H1 (cell line): ENCODE data around the gene STX7. TPM values are rescaled to one million over a fixed set of nuclear protein-coding genes. Genes with fewer than 3 reads are reported as not detected.

Source experiments
- polyA plus RNA-seq, 7 experiments: library from polyadenylated mRNA; depleted of rRNA in 3 of 7; stranded (reverse) in 5 of 7; unstranded in 2 of 7; fragments of >200 nt in 5 of 7; fragments of 200-250 nt in 2 of 7; gene quantifications; 1 replicate in 5 of 7; 2 replicates in 1 of 7; 4 replicates in 1 of 7; pipeline versions ENCODE4 v1.2.1 to v1.2.3, GENCODE V29; 2011 to 2013; ENCODE audit warnings: missing spikeins in 2 of 7, mixed read lengths in 2 of 7
- total RNA-seq: library from RNA; stranded (reverse); fragmentation: NEBNext Ultra II Directional; extraction: Animal tissue kit (Norgen Biotek cat#: 25700); gene quantifications from 2 replicates; pipeline ENCODE4 v1.2.1, GENCODE V29; 2021
- TF ChIP-seq, protein P1 (sequence below): IDR thresholded peaks from 2 replicates; pipeline ENCODE4 v1.6.1; 2011; ENCODE audit warnings: low read length, improper control_type of control experiment

Gene STX7
- total and polyA plus RNA-seq, 2 of the 8 experiments (the other 6 are each of a cell fraction or from before 2014, with no cell fraction given): 5.7 to 27.9 TPM

DNA sequence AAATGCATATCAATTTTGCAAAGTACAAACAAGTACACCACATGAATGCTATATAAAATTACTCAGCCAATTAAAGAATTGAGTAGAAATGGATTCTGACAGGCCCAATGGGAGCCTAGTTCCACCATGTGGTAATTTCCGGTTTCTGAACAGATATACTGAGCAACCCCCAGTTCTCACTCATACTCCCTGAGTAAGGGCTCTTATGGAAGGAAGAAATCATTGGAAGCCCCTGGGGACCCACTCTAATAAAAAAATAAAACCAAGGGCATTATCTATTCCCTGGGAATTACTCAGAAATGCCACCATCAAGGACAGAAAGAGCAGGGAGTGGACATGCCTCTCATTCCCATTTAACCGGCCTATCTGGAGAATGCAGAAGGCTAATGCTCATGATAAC lies 34.6 kb downstream of the STX7 start (continued):
- TF ChIP-seq, protein P1, sequence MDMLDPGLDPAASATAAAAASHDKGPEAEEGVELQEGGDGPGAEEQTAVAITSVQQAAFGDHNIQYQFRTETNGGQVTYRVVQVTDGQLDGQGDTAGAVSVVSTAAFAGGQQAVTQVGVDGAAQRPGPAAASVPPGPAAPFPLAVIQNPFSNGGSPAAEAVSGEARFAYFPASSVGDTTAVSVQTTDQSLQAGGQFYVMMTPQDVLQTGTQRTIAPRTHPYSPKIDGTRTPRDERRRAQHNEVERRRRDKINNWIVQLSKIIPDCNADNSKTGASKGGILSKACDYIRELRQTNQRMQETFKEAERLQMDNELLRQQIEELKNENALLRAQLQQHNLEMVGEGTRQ: no peak
